ENCODE results near the gene SNTA1. TPM values are rescaled to one million over a fixed set of nuclear protein-coding genes. Genes with fewer than 3 reads are reported as not detected.
"Not testable (repeated sequence)": the region's sequence is repeated elsewhere in the genome, so short reads cannot be mapped to it uniquely, and the experiment has no call there.

SNTA1 gene
- total RNA-seq, 6 experiments from 2014 or later = 13.9 to 22.2 (median 20.9) TPM

GRCh38 chr20:33459599-33459998 is 16.0 kb upstream of the SNTA1 start:
- H3K4me3 Mint-ChIP-seq = no peak overlapping the region
- no peaks in the 10 kb centered on the region for H3K4me1 Mint-ChIP-seq (ENCODE audit: low read depth)
- no peaks in the 10 kb centered on the region for H3K36me3 Mint-ChIP-seq (ENCODE audit: low read depth)
- no peak overlapping the region for H3K27ac Mint-ChIP-seq
- no peak for DNase-seq
- TF ChIP-seq CTCF (IDR thresholded peaks at IDR 0.05) = no peak
- H3K9me3 Mint-ChIP-seq = no peaks in the 10 kb centered on the region
- peaks cover 8% of the 10 kb centered on the region; the same call in 1 of the 2 replicates for H3K27me3 Mint-ChIP-seq (ENCODE audit: insufficient read depth)

- H3K4me3 Mint-ChIP-seq; H3K9me3 Mint-ChIP-seq; H3K36me3 Mint-ChIP-seq (ENCODE audit: low read depth); H3K27me3 Mint-ChIP-seq (ENCODE audit: insufficient read depth); H3K27ac Mint-ChIP-seq; H3K4me1 Mint-ChIP-seq (ENCODE audit: low read depth): not testable (repeated sequence)
- DNase-seq = peak; percentile 46
- TF ChIP-seq CTCF (IDR thresholded peaks at IDR 0.05) = peak; percentile 95
Observed at GRCh38 chr20:33456916-33457642, 13.5 kb upstream of the SNTA1 start.

GRCh38 chr20:33450867-33451266 is 7.3 kb upstream of the SNTA1 start:
- TF ChIP-seq CTCF (IDR thresholded peaks at IDR 0.05) = no peak
- DNase-seq = no peak
- H3K36me3 Mint-ChIP-seq (ENCODE audit: low read depth) = no peaks in the 10 kb centered on the region
- H3K4me1 Mint-ChIP-seq (ENCODE audit: low read depth) = peaks cover 4% of the 10 kb centered on the region; the same call in 1 of the 2 replicates
- H3K4me3 Mint-ChIP-seq = no peak overlapping the region
- peaks cover 5% of the 10 kb centered on the region; the same call in 1 of the 2 replicates for H3K9me3 Mint-ChIP-seq
- no peak overlapping the region for H3K27ac Mint-ChIP-seq
- H3K27me3 Mint-ChIP-seq (ENCODE audit: insufficient read depth) = peaks cover 1% of the 10 kb centered on the region; the same call in 1 of the 2 replicates

GRCh38 chr20:33445881-33446625 is 2.5 kb upstream of the SNTA1 start:
- Mint-ChIP-seq H3K36me3 (ENCODE audit: low read depth) (no peaks in the 10 kb centered on the region), H3K27ac (no peak overlapping the region), H3K4me1 (ENCODE audit: low read depth) (peaks cover 25% of the 10 kb centered on the region), H3K27me3 (ENCODE audit: insufficient read depth) (peaks cover 2% of the 10 kb centered on the region; the same call in 1 of the 2 replicates), H3K4me3 (no peak overlapping the region), H3K9me3 (peaks cover 5% of the 10 kb centered on the region; the same call in 1 of the 2 replicates)
- DNase-seq = no peak
- TF ChIP-seq CTCF (IDR thresholded peaks at IDR 0.05) = no peak

- Mint-ChIP-seq H3K4me1 (ENCODE audit: low read depth) (peaks cover 21% of the 10 kb centered on the region), H3K36me3 (ENCODE audit: low read depth) (no peaks in the 10 kb centered on the region), H3K27ac (peak overlapping the region; percentile 17; the same call in 1 of the 2 replicates), H3K27me3 (ENCODE audit: insufficient read depth) (peaks cover 2% of the 10 kb centered on the region; the same call in 1 of the 2 replicates), H3K9me3 (peaks cover 5% of the 10 kb centered on the region; the same call in 1 of the 2 replicates), H3K4me3 (peak overlapping the region; percentile 88)
- DNase-seq = no peak
- TF ChIP-seq CTCF (IDR thresholded peaks at IDR 0.05) = peak; percentile 54
Observed at GRCh38 chr20:33444797-33445560, 1.4 kb upstream of the SNTA1 start.
